Activated T-helper 1 cell treated with anti-CD3 and anti-CD28 coated beads, Interleukin-2, amount 50 U/mL, for 16 hours (primary cell): ENCODE measurements around the gene S100A13.
A peak's percentile ranks its signal among the peaks of the same experiment; 100 is the strongest.
"Not testable (repeated sequence)": the region's sequence is repeated elsewhere in the genome, so short reads cannot be mapped to it uniquely, and the experiment has no call there.

Experiments used
- DNase-seq, 2 donors: peaks; one replicate each; pipeline ENCODE4 v3.0.0-alpha.2; 2020; ENCODE audit warnings: low read depth in 1 of 2, low spot score in 1 of 2

Gene S100A13

DNA sequence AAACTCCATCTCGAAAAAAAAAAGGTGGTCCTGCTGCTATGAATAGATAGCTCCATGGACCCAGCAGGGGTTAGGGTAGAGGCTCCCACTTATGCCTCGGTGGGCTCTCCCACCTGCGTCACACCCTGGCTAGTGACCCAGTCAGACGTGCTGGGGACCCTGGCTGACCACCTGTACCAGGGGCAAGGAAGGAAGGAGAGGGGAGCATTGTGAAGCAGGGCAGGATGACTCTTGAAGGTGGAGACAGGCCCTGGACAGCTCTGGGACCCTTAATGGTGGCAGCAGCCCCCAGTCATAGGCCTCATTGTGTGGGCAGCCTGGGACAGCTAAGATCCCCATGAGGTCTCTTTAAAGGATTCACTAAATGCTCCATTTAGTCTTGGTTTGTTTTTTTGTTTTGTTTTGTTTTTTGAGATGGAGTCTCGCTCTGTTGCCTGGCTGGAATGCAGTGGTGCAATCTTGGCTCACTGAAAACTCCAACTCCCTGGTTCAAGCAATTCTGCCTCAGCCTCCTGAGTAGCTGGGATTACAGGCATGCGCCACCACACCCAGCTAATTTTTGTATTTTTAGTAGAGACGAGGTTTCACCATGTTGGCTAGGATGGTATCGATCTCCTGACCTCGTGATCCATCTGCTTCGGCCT, 20.8 kb upstream of the S100A13 start:
- DNase-seq: no peak

DNA sequence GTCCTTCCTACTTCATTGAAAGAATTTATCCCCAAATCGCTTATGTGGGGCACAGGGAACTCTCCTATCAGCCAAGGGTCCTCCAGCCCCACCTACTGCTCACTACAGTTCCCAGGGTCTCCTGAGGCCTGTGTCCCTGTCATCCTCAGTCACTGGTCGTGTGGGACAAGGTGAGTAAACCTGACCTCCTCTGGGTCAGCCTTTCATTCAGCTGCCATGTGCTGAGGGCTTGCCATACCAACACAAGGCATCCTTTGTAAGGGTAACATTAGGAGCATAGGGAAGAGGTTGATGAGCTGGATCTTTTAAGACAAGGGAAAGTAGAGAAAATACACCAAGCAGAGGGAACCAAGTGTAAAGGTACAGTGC, 20.0 kb upstream of the S100A13 start:
- no peak for DNase-seq

DNA sequence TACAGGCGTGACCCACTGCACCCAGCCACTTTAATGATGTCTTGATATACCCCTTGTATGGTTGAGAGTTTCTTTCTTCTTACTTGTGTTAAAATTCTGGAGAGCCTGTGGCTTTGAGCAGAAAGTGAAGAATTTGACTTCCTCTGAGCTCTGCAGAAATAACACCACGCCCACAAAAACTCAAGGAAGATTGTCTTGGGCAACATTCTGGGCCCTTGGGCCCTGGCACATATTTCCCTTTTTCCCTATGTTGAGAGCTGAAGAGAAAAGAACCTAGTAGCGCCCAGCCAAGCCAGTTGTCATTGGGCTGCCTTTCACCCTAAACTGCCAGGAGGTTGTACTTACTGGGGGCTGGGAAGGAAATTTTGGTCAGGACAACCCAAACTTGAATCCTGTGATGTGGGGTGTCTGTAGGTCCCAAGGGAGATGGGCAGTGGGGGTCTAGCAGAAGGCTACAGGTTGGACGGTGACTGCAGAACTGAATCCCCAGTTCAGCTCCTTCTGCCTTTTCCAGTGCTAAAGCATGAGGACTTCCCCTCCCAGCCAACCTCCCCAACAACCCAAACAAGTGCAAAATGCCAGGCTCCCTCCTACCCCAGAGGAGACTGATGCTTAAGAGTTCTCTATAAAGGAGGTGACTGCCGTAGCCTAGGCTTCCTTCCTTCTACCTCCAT, 19.5 kb upstream of the S100A13 start:
- DNase-seq: no peak

DNA sequence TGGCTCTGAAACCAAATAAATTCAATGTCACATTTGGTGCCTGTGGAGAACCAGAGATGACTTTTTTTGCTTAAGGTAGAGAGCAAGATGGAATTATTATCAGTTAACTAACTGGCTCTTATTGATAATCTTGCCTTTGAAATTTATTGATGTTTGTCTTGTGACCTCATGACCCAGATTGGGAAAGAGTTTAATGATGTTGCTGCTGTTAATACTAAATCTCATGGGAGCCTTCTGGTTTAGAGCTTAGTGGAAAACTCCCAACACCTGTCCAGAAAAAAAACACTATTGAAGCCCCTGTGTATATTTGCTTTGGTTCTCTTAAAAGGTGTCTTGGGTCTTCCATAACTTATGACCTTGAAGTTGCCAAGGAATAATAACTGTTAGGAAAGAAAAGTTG, 16.5 kb upstream of the S100A13 start:
- no peak for DNase-seq

DNA sequence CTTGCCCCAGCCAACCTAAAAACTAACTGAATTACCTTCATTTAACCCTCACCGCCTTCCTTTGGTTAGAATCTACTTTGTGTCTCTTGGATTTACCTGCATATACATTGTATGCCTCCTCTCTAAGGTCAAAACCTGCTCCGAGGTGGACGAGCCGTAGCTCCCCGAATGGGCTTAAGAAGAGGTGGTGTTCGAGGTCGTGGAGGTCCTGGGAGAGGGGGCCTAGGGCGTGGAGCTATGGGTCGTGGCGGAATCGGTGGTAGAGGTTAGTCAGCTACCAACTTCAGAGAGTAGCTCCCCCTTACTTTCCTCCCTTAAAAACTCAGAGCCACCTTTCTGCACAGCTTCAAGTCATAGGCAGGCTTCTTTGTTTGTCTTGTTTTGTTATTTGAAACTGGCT, 15.8 kb upstream of the S100A13 start:
- DNase-seq: no peak

DNA sequence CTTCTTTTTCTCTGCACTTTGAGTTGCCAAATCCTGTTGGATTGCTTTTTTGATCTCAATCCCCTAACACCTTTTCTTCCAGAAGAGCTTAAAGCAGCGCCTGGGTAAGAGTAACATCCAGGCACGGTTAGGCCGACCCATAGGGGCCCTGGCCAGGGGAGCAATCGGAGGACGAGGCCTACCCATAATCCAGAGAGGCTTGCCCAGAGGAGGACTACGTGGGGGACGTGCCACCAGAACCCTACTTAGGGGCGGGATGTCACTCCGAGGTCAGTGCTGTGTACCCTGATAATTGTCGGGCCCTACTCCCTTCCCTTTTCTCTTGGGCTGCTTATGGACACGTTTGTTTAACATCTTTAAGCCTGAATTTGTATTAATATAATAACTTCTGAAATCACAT, 14.9 kb upstream of the S100A13 start:
- DNase-seq: no peak

DNA sequence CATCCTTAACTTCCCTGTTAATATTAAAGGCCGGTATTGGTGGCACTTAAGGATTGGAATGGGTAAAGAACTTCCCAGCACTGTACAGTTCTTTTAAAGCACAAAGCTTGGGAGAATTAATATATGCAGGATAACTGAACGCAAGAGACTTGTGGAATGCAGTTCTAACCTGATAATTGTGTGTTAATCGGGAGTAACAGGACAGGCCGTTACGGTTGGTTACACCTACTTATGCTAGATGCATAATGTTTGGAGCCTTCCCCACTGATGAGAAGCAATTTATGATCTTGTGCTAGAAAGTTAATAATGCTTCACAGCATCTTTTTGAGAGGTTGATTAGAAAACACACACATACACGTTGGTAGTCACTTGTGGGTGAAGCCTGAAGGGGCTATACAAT, 13.6 kb upstream of the S100A13 start:
- DNase-seq: no peak

DNA sequence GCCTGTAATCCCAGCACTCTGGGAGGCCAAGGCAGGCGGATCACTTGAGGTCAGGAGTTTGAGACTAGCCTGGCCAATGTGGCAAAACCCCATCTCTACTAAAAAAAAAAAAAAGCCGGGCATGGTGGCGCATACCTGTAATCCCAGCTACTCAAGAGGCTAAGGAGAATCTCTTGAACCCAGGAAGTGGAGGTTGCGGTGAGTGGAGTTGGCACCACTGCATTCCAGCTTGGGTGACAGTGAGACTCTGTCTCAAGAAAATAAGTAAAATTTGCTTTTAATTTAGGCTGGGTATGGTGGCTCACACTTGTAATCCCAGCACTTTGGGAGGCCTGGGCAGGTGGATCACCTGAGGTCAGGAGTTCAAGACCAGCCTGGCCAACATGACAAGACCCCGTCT, 12.9 kb upstream of the S100A13 start:
- DNase-seq: not testable (repeated sequence)

DNA sequence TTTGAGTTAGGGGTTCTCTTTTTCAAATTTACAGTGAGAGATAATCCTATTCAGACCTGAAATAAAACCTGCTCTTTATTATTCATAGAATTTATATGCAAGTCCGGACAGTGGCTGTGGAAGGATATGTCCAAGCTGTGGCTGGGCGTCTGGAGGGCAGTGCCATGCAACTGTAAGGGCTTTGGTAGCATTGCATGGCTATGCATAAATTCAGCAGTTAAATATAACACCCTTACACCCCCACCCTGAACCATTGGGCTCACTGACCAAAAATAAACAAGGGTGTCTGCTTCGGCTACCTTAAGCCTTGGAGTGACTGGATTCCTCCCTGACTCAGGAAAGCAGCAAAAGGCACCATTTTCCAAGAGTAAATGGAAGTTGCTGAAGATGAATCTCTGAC, 12.0 kb upstream of the S100A13 start:
- no peak for DNase-seq

DNA sequence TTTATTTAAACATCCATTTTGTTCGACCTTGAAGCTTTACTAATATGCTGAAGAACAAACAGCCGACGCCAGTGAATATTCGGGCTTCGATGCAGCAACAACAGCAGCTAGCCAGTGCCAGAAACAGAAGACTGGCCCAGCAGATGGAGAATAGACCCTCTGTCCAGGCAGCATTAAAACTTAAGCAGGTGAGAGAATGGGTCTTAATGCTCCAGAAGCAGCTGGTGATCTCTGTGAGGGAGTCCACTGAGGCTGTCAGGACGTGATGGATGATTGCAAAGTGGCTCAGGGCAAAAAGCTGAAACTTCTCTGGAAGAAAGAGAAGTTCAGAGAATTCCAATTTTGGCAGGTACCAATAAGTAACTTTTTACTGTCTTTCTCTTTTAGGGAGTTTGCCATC, 11.0 kb upstream of the S100A13 start:
- no peak for DNase-seq

DNA sequence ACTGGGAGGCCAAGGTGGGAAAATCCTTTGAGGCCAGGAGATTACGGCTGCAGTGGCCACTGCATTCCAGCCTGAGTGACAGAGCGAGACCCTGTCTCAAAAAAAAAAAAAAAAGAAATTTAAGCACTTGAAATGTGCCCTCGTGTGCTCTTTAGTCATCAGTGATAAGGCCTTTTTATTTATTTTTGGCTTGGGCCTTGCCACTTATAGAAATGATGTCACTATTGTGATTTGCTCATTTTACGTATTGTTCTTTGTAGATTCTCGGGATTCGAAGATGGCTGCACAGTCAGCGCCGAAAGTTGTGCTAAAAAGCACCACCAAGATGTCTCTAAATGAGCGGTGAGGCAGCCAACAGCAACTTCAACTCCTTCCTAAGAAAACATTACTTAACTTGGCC, 9.0 kb upstream of the S100A13 start:
- DNase-seq: no peak

DNA sequence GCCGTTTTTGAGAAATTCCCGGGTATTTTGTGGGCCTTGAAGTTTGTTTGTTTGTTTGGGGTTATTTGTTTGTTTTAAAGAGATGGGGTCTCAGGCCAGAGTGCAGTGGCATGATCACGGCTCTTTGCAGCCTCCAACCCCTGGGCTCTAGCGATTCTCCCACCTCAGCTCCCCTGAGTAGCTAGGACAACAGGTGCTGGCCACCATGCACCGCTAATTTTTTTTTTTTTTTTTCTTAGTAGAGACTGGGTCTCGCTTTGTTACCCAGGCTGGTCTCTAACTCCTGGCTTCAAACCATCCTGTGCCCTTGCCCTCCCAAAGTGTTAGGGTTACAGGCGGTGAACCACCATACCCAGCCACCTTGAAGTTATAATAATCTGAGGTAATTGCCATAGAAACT, 8.6 kb upstream of the S100A13 start:
- no peak for DNase-seq

DNA sequence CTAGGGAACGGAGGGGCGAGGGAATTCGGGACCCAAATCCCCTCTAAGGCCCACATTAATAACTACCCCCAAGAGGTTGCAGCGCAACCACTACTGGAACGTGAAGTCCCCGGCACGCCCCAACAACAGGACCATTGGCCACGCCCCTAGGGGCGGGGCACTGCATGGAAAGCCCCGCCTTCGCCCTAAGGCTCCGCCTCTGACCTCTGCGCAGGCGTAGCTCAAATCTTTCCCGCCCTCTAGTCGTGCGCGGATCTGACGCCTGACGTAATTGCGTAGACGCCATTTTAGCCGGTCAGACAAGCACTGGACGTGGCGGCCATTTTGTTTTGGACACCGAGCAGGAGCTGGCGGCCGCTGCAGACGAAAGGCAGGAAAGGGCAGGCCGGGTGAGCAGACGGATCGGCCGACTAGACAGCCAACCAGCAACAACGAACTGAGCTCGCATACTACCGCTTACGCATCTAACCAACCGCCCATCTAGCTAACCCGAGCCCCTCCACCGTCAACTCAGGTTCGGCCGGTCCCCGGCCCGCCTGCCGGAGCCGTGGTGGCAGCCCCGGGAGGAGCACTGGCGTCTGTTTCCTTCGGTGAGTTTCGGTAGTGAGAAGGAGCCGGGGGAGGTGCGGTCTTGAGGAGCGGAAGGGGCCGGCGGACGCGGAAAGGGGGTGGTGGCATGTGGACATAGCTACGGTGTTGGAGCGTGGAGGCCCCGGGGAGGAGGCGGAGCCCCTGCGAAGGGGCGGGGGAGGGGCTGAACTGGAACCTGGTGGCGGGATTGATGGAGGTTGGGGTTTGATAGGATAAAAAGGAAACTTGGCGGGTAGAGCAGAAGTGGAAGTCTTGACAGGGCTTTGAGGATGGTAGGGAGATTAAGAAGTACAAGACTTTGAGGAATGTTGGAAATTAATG, 6.7 kb upstream of the S100A13 start, which contains the start of gene CHTOP:
CHTOP (plus strand) TSS at position 313 of the 912 bp plus-strand sequence. CDS start 2,523 bp downstream, outside the sequence.
- peak; percentile 90 to 92 for DNase-seq

DNA sequence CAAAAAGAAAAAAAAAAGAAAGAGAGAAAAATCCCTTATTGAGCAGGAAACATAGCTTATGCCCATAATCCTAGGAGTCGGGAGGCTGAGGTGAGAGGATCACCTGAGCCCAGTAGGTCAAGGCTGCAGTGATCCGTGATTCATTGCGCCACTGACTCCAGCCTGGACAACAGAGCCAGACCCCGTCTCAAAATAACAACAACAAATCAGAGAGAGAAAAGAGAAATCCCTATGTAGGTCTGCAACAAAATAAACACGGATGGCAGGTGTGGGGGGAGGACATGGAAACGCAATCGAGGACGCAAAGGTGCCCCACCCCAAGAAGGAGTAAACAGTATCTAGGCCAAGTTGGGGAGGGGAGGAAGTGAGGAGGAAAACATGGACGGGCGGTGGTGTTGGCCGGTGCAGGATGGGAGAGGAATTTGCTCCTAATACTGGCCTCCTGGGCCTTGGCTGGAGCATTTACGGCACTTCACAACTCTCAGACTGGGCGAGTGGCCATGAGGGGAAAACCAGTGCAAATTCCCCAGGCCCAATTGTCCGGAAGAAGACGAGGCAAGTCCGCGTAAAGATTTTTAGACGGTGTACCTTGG, 6.0 kb upstream of the S100A13 start:
- no peak for DNase-seq

DNA sequence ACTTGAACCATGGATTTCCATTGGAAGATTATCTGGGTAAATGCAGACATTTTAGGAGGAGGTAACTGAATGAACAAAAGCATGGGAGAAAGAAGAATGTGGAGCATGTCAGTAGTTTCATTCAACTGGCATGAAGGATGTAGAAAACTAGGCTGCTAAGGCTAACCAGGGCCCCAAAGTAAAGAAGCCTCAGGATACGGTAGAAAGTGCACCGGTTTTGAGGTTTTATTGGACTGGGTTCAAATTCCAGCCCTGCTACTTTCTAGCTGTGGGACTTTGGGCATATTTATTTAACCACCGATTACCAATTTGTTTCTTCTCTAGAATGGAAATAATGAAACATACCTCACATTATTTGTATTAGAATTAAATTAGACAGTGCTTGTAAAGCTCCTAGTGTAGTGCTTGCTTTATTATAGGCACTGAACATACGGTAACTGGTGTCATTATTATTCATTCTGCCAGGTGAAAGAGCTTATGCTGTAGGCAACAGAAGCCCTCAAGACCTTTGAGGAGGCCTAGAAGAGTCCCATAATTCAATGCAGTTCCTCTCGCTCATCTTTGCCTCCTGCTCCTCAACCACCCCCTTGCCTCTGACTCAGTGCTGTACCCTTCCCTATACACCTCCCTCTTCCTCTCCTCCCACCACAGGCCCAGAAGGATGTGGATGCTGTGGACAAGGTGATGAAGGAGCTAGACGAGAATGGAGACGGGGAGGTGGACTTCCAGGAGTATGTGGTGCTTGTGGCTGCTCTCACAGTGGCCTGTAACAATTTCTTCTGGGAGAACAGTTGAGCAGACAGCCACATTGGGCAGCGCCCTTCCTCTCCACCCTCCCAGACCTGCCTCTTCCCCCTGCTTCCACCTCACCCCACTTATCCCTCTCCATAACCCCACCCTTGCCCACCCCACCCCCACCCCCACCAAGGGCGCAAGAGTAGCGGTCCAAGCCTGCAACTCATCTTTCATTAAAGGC, 4.0 kb upstream of the S100A13 start:
- DNase-seq: no peak

DNA sequence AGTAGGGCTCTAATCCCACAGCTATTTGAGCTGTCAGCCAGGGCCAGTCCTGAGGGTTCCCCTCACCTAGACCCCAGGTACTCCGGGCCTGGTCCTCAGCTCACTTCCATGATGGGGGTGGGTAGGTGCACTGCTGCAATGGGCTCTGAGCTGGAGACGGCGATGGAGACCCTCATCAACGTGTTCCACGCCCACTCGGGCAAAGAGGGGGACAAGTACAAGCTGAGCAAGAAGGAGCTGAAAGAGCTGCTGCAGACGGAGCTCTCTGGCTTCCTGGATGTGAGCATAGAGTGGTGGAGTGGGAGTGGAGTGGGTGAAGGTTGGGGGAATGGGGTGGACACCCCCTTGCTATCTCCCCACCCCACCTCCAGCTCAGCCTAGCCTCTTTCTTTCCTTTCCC, 3.1 kb upstream of the S100A13 start:
- DNase-seq: no peak

DNA sequence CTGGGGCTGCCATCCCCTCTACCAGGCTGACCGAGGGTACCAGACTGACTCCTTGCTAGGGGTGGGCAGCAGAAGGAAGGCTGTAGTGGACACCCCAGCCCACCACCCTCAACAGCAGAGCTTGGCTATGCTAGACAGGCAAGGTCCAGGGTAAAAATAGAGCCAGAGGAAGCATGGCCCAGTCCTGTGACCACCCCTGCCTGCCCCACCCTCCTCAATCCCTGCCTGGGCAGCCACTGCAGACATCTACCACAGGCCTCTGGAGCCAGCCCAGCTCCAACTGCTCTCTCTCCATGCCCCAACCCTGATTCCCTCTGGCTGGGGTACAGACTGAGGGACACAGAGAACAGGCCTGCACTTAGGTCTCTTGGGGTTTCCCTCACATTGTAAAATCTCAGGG, 2.7 kb upstream of the S100A13 start:
- DNase-seq: no peak

DNA sequence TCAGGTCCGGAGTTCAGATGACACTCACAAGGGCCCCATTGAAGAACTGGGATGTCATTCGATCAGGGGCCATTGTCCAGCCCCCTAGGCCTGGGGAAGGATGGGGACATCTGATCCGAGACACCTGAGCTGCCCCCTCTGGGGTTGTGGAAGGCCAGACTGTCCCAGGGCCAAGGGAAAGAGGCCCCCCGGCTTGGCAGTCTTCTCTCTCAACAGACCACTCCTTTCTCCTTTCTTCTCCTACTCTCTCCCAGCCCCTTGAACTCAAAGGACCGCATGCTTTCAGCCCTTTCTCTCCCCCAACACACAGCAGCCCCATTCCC, 2.0 kb upstream of the S100A13 start:
- DNase-seq: no peak

DNA sequence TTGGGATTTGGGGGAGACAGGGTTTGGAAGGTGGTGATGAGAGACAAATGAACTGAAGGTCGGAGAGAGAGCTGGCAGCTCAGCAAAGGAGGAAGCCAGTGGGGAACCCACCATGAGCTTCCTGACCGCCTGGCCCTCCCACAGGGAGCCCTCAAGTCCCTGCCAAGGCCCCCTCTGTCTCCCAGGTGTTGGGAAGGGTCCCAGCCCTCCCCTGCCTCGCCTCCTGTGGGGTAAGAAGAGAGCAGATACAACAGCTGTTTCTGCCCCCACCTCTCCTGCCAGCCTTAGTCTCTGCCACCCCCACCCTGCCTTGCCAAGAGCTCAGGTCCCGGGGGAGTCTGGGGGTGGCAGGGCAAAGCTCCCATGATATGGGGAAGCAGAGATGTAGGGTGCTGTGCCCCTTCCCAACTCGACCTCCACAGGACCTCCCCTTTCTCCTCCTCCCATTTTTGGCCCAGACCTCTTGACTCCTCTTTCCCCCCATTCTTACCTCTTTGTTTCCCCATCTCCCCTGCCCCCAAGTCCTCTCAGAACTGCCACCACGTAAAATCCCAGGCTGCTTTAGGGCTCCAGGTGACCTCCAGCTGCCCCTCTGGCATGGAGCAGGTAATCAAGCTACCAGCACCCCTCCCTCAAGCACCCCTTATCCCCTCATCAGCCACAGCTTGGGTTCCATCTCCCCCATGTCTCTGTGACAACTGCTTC, 1.5 kb upstream of the S100A13 start:
- no peak for DNase-seq
